HG03521 (cell line): Measurements from ENCODE around the gene TTC39C.

ENCODE experiments used
- ATAC-seq: cut with Tn5 transposase; IDR thresholded peaks from one replicate; pipeline ENCODE4 v1.9.1; 2021; ENCODE audit warnings: mild to moderate bottlenecking, moderate library complexity; ENCODE audit not compliant: unreplicated experiment

Gene TTC39C

DNA sequence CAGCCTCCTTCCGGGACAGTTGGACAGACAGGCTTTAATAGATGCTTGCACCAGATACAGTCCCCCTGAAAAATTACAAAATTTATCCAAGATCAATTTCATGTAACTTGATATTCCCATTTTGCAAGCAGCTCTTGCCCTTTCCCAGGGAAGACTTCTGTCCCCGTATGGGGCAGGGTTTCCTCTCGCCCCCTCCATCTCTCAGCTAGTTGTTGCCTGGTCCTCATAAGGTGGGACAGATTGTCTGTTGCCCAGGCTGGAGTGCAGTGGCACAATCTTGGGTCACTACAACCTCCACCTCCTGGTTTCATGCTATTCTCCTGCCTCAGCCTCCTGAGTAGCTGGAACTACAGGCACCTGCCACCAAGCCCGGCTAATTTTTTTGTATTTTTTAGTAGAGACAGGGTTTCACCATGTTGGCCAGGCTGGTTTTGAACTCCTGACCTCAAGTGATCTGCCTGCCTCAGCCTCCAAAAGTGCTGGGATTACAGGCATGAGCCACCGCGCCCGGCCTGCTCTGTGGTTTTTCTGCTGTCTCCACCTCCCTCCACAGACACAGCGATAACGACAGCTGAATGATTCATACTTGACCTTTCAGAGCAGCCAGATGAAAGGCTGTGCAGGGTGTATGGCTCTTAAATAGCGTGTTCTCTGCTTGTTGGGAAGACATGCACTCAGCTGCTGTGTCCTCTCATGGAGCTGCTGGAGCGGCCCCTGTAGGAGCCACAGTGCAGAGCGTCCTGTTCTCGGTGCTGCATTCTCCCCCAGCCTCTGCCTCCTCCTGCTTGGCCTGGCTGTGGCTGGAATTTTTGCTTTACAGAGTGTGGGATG, 61.4 kb downstream of the TTC39C start:
- no peak for ATAC-seq

DNA sequence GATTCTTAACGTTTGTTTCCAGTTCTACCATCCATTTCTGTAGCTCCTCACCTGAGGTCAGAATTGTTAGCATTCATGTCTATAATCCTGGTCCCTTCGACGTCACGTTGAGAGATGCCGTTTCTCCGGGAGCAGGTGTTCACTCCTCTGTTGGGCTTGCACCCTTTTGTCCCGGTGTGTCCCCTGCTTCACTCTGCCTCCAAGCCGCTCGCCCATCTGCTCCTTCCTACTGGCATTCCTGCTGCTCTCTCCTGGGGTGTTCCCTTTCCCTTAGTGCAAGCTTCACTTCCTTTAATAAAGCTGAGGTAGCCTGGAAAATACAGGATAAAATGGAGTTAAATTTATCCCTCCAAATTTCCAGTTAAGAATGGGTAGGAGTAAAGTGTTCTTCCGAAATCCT, 62.4 kb downstream of the TTC39C start:
- ATAC-seq = no peak

DNA sequence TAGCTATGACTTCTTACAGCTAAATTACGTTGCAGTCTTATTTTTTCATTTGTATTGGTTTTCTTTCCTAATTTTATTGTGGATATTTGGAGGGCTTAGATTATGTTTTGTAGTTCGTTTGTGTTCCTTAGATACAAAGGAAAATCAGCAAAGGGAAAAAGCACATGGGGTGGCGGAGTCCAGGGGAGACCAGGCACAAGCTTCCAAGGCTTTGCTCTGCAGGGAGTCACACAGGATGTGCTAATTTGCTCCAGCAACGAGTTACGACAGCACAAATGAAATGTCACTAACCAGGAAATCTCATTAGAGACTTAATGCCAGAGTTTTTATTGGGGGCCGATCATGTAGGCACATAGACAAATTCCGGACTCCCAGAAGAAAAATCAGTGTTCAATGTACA, 63.8 kb downstream of the TTC39C start:
- ATAC-seq = no peak

- ATAC-seq = no peak
These were observed 66.3 kb downstream of the TTC39C start for GRCh38 chr18:24080861-24081260.

DNA sequence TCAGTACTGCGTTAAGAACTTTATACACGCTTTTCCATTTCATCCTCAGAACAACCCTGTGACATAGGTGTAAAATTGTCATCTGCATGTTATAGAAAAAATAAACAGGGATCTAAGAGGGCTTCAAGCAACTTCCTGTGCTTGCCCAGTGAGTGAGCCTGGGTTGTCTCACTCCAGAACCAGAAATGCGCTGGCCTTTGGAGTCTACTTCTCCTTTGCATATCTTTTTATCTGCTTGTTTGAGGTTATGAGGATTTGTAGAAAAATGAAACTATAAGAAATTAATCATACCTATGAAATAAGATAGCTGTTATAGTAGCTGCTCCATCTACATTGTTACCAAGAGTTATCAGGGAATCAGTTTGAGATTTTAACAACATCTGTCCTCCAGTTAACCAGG, 69.0 kb downstream of the TTC39C start:
- ATAC-seq = no peak

DNA sequence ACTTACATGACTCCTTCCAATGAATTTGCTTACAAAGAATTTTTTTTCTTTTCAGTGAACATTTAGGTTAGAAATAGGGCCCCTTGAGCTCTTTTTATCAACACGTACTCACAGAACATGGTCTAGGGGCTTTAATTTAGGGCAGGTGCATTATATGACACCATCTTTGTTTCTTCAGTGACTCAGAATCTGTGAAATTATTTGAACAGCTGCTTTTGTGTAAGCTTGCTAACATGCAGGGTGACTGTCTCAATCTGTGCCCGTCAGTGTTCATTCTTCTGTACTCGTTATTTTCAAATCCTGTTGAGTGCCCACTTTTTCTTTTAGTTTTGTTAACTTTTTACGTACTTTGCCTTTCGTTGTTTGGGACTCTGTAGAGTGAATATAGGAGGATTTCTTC, 71.5 kb downstream of the TTC39C start:
- no peak for ATAC-seq

DNA sequence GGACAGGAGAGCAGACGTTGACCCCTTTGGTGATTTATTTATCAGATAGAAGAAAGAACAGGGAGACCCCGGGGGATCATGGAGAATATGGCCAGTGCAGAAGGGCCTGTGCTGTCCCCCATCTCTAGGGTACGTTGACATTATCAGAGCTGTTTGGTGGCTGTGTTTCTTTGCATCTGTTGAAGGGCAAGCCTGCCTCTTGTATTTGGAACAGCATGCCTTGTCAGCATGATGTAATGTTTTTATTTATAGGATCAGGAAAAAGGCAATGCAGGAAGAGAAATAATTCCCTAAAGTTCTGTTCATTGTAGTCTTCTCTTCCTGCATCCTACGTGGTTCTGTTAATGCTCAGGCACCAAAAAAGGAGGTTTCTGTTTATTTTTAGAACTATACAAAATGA, 74.5 kb downstream of the TTC39C start:
- no peak for ATAC-seq

DNA sequence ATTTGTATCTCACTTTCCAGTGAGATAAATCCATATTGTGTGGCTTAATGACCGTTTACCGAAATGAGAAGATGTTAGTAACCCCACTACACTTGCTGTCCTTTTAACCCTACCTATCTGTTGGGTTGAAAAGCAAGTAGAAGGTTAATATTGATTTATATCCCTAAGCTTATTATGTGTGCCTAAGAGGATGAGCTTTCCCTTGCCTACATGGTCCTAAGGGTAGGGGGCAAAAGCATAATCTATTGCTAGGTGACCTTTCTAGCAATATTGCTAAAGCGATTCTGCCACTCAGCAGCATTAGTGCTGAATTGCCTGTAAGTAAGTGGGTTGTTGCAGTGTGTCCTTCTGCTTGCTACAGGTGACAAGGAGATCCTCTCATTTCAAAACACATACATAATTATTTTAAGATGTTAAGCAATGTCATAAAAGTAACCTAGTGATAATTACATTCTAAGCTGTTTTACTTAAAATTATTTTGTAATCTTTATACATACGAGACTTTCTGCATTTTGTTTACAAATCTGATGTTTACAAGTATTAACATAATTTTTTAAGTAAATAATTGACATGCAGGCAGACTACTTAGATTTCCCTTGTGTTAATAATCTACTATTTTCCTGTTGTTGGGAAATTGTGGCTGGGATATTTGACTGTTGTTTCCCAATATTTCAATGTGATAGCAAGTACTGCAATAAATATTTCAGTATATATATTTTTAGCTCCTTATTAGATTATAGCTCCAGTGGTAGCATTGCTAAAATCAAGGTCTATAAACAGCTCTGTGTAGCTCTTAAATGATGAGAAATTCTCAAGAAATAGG, 75.2 kb downstream of the TTC39C start:
- no peak for ATAC-seq

GRCh38 chr18:24090876-24091275, 76.3 kb downstream of the TTC39C start:
- no peak for ATAC-seq

DNA sequence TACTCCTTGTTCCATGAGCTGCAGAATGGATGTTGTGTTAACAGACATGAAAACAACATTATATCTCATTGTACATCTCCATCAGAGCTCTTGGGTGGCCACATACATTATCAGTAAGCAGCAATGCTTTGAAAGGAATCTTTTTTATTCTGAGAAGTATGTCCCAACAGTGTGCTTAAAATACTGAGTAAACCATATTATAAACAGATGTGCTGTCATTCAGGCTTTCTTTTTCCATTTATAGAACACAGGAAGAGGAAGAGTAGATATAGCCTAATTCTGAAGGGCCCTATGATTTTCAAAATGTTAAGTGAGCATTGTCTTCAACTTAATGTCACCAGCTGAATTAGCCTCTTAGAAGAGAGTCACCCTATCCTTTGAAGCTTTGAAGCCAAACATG, 80.0 kb downstream of the TTC39C start:
- no peak for ATAC-seq

GRCh38 chr18:24095976-24096375, 81.4 kb downstream of the TTC39C start:
- ATAC-seq = no peak

DNA sequence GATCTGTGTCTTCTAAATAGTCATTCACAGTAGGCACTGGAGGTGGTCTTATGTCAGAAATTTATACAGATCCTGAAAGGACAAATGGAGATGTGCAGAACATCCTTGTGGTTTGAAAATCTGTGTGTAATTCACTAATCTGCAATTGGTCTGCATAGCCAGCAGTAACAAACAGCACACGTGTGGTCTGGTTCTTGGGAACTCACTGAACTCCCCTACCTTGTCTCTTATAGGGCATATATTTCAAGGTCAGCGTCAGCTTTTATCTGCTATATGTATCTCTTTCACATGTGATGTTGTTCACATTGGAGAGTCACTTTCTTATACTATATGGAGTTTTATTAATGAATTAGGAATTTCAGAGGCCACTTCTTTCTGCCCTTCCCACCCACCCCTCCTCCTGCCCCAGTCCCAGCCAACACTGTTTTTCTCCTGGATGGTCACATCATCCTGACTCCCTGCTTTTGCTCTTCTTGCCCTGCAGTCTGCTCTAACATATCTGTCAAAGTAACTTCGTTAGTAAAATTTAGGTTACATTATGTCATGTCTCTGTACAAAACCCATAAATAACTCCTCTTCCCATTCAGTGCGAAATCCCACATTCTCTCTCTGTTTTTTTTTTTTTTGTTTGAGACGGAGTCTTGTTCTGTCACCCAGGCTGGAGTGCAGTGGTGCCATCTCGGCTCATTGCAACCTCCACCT, 88.9 kb downstream of the TTC39C start:
- no peak for ATAC-seq

- ATAC-seq = no peak
These were observed 89.9 kb downstream of the TTC39C start for GRCh38 chr18:24104486-24104885.

GRCh38 chr18:24108641-24109040, 94.1 kb downstream of the TTC39C start:
- ATAC-seq = no peak

DNA sequence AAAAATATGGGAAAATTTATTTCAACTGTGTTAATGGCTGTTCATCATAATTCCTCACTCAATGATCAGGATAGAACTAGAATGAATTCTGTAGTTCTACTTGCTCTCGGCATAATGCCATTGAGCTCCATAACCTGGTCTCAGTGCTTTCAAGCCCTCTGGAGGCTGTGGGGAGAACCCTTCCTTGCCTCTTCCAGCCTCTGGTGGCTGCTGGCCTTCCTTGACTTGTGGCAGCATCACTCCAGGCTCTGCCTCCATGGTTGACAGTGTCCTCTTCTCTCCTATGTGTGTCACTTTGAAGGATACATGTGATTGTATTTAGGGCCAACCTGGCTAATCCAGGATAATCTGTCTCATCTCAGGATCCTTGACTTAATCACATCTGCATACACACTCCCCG, 97.4 kb downstream of the TTC39C start:
- ATAC-seq = no peak

DNA sequence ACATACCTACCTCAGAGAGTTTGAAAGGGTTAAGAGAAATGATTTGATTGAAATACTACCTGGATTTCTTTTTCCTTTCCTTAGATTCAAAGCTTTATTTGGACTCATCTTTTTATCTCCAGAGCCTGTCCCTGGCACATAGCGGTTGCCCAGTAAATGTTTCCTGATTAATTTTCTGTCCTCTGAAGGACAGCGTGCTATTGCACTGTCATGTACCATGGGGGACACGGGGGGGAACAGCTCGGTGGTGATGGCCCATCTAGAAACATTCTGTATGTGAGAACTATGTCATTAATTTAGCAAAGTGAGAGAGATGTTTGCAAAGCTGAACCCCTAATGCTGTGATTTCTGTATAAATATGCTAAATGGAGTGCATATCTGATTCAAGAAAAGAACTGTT, 97.9 kb downstream of the TTC39C start:
- no peak for ATAC-seq

DNA sequence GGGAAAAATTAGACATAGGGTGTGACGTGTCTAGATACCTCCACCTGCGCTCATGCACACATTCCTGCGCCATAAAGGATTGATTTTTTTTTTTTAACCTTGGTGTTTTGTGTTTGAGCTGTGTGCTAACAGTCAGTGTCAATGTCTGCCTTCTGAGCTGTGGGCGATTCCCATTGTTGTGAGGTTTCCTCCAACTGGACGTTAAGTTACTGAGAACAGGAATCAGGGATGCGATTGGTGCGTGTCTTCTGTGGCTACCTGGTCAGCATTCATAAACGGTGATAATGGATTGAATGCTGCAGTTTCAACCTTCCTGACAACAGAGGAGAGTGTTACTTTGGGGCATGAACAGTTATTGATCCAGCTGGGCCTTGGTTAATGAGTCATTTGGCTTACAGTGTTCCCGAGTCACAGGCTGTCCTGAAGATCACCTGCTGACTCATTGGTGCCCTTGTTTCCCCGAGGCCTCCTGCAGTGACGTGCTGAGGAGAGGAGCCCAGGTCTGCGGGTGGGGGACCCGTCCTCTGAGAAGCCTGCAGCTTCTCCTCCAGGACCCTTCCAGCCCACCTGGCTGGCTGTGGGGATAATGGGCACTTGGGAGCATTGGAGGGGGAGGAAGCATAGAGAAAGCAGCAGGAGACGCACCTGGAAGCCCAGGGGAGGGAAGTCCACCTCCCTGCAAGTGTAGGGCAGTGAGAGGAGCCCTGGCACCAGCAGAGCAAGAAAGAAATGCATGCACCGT, 98.5 kb downstream of the TTC39C start:
- no peak for ATAC-seq

- no peak for ATAC-seq
These were observed 100.5 kb downstream of the TTC39C start for GRCh38 chr18:24114924-24115549.

DNA sequence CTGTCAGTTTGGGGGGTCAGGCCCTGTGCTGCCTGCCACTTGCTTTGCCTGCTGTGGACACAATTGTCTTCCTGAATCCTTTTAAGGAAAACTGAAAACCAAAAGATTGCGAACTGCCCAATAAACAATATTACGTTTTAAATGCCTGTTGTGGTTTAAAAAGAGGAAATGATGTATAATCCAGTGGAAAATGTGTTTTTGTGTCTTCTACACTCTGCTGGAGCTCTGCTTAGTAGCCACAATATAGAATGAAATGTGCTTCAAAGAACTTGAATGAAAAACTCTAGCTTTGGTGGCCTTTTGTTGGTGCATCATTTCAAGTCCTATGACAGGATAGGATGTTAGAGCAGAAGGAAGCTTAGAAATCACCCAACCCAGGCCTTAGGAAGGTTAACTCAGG, 101.1 kb downstream of the TTC39C start:
- ATAC-seq = no peak

DNA sequence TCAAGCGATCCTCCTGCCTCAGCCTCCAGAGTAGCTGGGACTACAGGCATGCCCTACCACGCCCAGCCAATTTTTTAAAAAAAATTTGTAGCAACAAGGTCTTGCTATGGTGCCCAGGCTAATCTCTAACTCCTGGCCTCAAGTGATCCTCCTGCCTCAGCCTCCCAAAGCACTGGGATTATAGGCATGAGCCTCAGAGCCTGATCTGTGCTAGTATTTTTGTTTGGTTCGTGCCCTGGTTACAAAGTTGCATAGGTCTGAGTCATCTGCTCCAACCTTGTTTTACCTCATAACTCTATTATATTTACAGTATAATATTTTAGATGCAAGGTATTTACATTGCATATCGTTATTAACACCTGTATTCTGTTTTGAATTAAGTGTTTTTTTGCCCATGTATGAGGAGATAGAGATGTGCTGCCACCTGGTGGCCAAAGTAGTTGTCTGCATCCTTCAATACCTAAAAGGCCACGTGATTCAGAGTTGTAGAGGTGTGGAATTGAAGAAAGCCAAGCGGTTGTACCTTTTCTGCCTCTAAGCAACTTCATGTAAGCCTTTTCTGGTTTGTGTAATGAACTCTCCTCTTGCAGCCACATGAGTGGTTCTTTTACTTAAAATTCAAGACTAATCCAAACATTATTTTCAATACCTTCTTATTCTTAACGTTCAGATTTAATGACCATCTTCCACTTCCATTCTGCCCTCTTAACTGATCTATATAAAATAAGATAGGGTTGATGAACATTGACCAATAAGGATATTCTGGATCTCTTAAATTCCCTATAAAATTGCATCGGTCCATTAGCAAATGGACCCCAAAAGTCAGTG, 104.4 kb downstream of the TTC39C start:
- ATAC-seq = peak; percentile 65
